HEK293T (cell line): Measurements from ENCODE around the gene AFG3L2.

Source experiments
- CTCF ChIA-PET: fragments of 350-600 bp; formaldehyde crosslinking; extraction: SDS; loops from one replicate; lab custom pipeline; 2021; ENCODE audit warnings: antibody characterized with exemption, inconsistent platforms; lab: Yijun Ruan, JAX
- POLR2A ChIA-PET: fragments of 350-600 bp; formaldehyde crosslinking; extraction: SDS; loops from one replicate; lab custom pipeline; 2020; ENCODE audit warnings: antibody characterized with exemption, inconsistent platforms; lab: Yijun Ruan, JAX
- DNase-seq: peaks from one replicate; pipeline ENCODE4 v3.0.0; 2012; ENCODE audit warnings: mixed read lengths; ENCODE audit errors: extremely low spot score
- ARNT ChIP-seq: fragments of 450-650 bp; IDR thresholded peaks from 2 replicates; pipeline ENCODE4 v1.6.1; 2017; ENCODE audit warnings: mild to moderate bottlenecking
- BHLHE40 ChIP-seq: fragments of 450-650 bp; IDR thresholded peaks from 2 replicates; pipeline ENCODE4 v1.6.1; 2016; ENCODE audit warnings: mild to moderate bottlenecking, moderate library complexity, borderline replicate concordance
- CTBP1 ChIP-seq: fragments of 450-650 bp; IDR thresholded peaks from 2 replicates; pipeline ENCODE4 v1.6.1; 2016; ENCODE audit warnings: borderline replicate concordance
- ELF4 ChIP-seq: fragments of 450-650 bp; IDR thresholded peaks from 2 replicates; pipeline ENCODE4 v1.6.1; 2017; ENCODE audit warnings: antibody characterized with exemption
- FOXA1 ChIP-seq: fragments of 450-650 bp; IDR thresholded peaks from 2 replicates; pipeline ENCODE4 v1.6.1; 2016; ENCODE audit warnings: mild to moderate bottlenecking
- FOXK2 ChIP-seq: fragments of 450-650 bp; IDR thresholded peaks from 2 replicates; pipeline ENCODE4 v1.6.1; 2016; ENCODE audit warnings: mild to moderate bottlenecking
- FOXM1 ChIP-seq: fragments of 450-650 bp; IDR thresholded peaks from 2 replicates; pipeline ENCODE4 v1.6.1; 2017; ENCODE audit warnings: mild to moderate bottlenecking, borderline replicate concordance
- HDGF ChIP-seq: fragments of 450-650 bp; IDR thresholded peaks from 2 replicates; pipeline ENCODE4 v1.6.1; 2017; ENCODE audit warnings: antibody characterized with exemption, borderline replicate concordance
- L3MBTL2 ChIP-seq: fragments of 450-650 bp; conservative IDR thresholded peaks from 2 replicates; pipeline ENCODE4 v1.6.1; 2016; ENCODE audit warnings: mild to moderate bottlenecking
- LEF1 ChIP-seq: fragments of 450-650 bp; IDR thresholded peaks from 2 replicates; pipeline ENCODE4 v1.6.1; 2017; ENCODE audit warnings: mild to moderate bottlenecking, borderline replicate concordance
- NFRKB ChIP-seq: fragments of 450-650 bp; IDR thresholded peaks from 2 replicates; pipeline ENCODE4 v1.6.1; 2016; ENCODE audit warnings: mild to moderate bottlenecking, moderate library complexity
- SP1 ChIP-seq: fragments of 450-650 bp; IDR thresholded peaks from 2 replicates; pipeline ENCODE4 v1.6.1; 2017
- SUZ12 ChIP-seq: fragments of 450-650 bp; IDR thresholded peaks from 2 replicates; pipeline ENCODE4 v1.6.1; 2016; ENCODE audit warnings: mild to moderate bottlenecking
- TARDBP ChIP-seq: fragments of 450-650 bp; IDR thresholded peaks from 2 replicates; pipeline ENCODE4 v1.6.1; 2016
- ZNF384 ChIP-seq: fragments of 450-650 bp; IDR thresholded peaks from 2 replicates; pipeline ENCODE4 v1.6.1; 2016
- TF ChIP-seq, protein P1 (sequence below): fragments of 450-650 bp; IDR thresholded peaks from 2 replicates; pipeline ENCODE4 v1.6.1; 2016

AFG3L2 gene

GRCh38 chr18:12334863-12335262 is 42.2 kb downstream of the AFG3L2 start:
- no peak for TF ChIP-seq BHLHE40
- TF ChIP-seq HDGF: no peak
- no peak for TF ChIP-seq L3MBTL2
- TF ChIP-seq FOXK2: no peak
- no peak for TF ChIP-seq SP1
- TF ChIP-seq LEF1: no peak
- no peak for TF ChIP-seq ELF4
- TF ChIP-seq FOXM1: no peak
- no peak for TF ChIP-seq ZNF384
- TF ChIP-seq TARDBP: no peak
- TF ChIP-seq FOXA1: no peak
- TF ChIP-seq NFRKB: no peak
- TF ChIP-seq, protein P1, sequence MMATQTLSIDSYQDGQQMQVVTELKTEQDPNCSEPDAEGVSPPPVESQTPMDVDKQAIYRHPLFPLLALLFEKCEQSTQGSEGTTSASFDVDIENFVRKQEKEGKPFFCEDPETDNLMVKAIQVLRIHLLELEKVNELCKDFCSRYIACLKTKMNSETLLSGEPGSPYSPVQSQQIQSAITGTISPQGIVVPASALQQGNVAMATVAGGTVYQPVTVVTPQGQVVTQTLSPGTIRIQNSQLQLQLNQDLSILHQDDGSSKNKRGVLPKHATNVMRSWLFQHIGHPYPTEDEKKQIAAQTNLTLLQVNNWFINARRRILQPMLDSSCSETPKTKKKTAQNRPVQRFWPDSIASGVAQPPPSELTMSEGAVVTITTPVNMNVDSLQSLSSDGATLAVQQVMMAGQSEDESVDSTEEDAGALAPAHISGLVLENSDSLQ: no peak
- no peak for TF ChIP-seq ARNT
- no peak for TF ChIP-seq SUZ12
- ChIA-PET POLR2A (no interaction called here), CTCF (no interaction called here)
- no peak for DNase-seq

DNA sequence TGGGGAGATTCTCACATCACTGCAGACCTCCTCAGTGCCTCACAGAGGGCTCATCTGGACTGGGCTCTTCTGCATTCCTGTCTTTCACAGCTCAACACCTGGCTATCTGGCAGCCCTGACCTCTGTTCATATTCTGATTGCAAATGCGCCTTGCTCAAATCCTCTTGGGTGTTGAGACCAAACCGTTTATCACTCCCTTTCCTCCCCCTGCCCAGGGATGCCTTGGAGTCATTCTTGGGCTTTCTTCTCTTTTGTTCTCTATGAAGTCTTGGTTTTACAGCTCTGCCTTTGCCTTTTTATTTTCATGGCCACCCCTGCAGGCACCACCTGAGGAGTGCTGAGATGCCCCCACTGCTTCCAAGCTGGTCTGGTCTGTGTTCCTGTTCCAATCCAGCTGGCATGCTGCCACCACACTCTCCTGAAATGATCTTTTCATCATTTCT is 42.6 kb downstream of the AFG3L2 start:
- POLR2A ChIA-PET: no interaction called here
- DNase-seq: no peak
- CTCF ChIA-PET: no interaction called here
- TF ChIP-seq HDGF (no peak), ARNT (no peak), FOXK2 (no peak), TARDBP (no peak), L3MBTL2 (no peak), CTBP1 (no peak), FOXA1 (no peak), LEF1 (no peak), SUZ12 (no peak), ELF4 (no peak), SP1 (no peak)
- TF ChIP-seq, protein P1: no peak

GRCh38 chr18:12333506-12334290 is 43.3 kb downstream of the AFG3L2 start:
- POLR2A ChIA-PET: no interaction called here
- DNase-seq: no peak
- CTCF ChIA-PET: no interaction called here
- TF ChIP-seq ELF4 (no peak), LEF1 (no peak), HDGF (no peak), NFRKB (no peak), SP1 (no peak), FOXM1 (no peak)
- TF ChIP-seq, protein P1: no peak

DNA sequence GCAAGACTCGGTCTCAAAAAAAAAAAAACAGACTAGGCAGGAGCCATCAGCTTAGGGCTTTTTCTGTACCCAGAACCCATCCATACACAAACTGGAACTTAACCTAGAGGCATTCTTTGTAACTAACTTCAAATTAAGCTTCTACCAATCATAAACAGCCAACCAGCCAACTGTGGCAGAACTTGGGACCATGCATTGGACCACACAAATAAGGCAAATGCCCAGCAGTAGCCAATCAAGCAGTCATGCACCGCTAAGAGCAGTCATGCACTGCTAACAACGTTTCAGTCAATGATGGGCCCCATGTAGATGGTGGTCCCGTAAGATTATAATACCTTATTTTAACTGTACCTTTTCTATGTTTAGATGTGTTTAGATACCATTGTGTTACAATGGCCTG is 46.3 kb downstream of the AFG3L2 start:
- no peak for DNase-seq
- CTCF ChIA-PET: no interaction called here
- POLR2A ChIA-PET: no interaction called here
- TF ChIP-seq FOXK2 (no peak), HDGF (no peak), TARDBP (no peak), BHLHE40 (no peak), SUZ12 (no peak), LEF1 (no peak), ZNF384 (no peak), FOXM1 (no peak), CTBP1 (no peak), SP1 (no peak), ELF4 (no peak), FOXA1 (no peak), ARNT (no peak), L3MBTL2 (no peak), NFRKB (no peak)
- TF ChIP-seq, protein P1: no peak

DNA sequence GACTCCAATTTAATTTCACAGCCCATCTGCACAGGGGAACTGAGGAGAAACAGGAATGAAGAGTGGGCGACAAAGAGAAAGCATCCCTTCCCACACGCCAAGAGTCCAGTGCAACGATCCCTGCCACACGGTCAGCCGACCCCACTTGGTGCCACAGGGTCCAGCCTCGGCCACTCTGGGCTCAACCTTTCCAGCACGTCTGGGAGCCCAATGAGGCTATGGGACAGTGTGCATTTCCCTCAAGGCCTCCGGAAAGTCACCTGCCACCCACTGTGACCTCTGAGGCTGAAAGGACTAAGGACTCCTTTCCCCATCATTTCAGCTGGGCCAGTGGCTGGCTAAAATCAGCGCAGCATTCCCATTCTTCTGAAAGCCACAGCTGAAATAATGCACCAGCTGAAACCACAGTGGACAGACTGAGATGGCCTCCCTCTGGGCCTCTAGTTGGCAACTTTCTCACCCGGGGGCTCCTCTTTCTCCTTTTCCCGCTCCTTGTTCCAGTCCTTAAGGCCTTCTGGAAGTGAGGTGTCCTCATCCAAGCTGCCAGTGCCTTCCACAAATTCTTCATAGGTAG is 47.8 kb downstream of the AFG3L2 start:
- TF ChIP-seq FOXK2 (no peak), SUZ12 (no peak), ARNT (no peak), L3MBTL2 (no peak), CTBP1 (no peak), NFRKB (no peak), ELF4 (no peak), SP1 (no peak), HDGF (no peak), FOXA1 (no peak), TARDBP (no peak), ZNF384 (no peak), FOXM1 (no peak), BHLHE40 (no peak), LEF1 (no peak)
- TF ChIP-seq, protein P1: no peak
- CTCF ChIA-PET: interaction anchor here (0.5 to 2.4 kb wide), 2 partner anchors 12 to 20 kb away, joined by 3 to 24 read pairs; no protein-coding TSS in a partner anchor
- POLR2A ChIA-PET: no interaction called here
- DNase-seq: no peak
